ENCODE results near the gene DEFB132.

GRCh38 chr20:310645-311044, 53.1 kb downstream of the DEFB132 start:
- TF ChIP-seq, protein P1, sequence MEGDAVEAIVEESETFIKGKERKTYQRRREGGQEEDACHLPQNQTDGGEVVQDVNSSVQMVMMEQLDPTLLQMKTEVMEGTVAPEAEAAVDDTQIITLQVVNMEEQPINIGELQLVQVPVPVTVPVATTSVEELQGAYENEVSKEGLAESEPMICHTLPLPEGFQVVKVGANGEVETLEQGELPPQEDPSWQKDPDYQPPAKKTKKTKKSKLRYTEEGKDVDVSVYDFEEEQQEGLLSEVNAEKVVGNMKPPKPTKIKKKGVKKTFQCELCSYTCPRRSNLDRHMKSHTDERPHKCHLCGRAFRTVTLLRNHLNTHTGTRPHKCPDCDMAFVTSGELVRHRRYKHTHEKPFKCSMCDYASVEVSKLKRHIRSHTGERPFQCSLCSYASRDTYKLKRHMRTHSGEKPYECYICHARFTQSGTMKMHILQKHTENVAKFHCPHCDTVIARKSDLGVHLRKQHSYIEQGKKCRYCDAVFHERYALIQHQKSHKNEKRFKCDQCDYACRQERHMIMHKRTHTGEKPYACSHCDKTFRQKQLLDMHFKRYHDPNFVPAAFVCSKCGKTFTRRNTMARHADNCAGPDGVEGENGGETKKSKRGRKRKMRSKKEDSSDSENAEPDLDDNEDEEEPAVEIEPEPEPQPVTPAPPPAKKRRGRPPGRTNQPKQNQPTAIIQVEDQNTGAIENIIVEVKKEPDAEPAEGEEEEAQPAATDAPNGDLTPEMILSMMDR (conservative IDR thresholded peaks at IDR 0.05; ENCODE audit: low read depth, low read length), result no peak
- no peak for TF ChIP-seq EZH2 (IDR thresholded peaks at IDR 0.05; ENCODE audit: borderline replicate concordance, low read depth, low read length, poor library complexity, severe bottlenecking)
